OCI-LY7 (cell line): ENCODE measurements around the gene PROSER2. TPM values are rescaled to one million over a fixed set of nuclear protein-coding genes. Genes with fewer than 3 reads are reported as not detected.

Experiments
- BruUV-seq: library from RNA; stranded (reverse); fragments of 400-500 nt; replicated peaks from 2 replicates; lab custom pipeline; 2021; lab: Mats Ljungman, UMichigan
- CTCF ChIA-PET: fragments of 300-600 bp; sonication (Branson Sonifier 250); formaldehyde crosslinking; loops from one replicate; lab custom pipeline; 2022; ENCODE audit warnings: antibody characterized with exemption; ENCODE audit not compliant: unreplicated experiment; lab: Charles Lee
- POLR2A ChIA-PET: fragments of 300-600 bp; sonication (Branson Sonifier 250); formaldehyde crosslinking; loops from one replicate; lab custom pipeline; 2022; ENCODE audit warnings: antibody characterized with exemption; lab: Charles Lee
- DNase-seq: peaks from one replicate; pipeline ENCODE4 v3.0.0-alpha.2; 2015; ENCODE audit warnings: low spot score
- H2AFZ ChIP-seq: fragments of 200-600 bp; sonication (generic), shearing (Covaris generic); 2 replicates; pipeline ENCODE4 v1.6.1; 2014; ENCODE audit warnings: mild to moderate bottlenecking, antibody characterized with exemption, low read length, moderate library complexity
- H3K27ac ChIP-seq: fragments of 200-600 bp; sonication (generic); 2 replicates; pipeline ENCODE4 v1.5.1; 2014; ENCODE audit warnings: mixed run types, low read depth, mild to moderate bottlenecking, moderate library complexity, low read length, inconsistent platforms; ENCODE audit not compliant: poor library complexity, severe bottlenecking
- H3K36me3 ChIP-seq: fragments of 200-600 bp; sonication (generic); 2 replicates; pipeline ENCODE4 v1.6.1; 2014; ENCODE audit warnings: mild to moderate bottlenecking, antibody characterized with exemption, low read length, moderate library complexity, mixed read lengths; ENCODE audit not compliant: insufficient read depth
- H3K4me1 ChIP-seq: fragments of 200-600 bp; sonication (generic); 2 replicates; pipeline ENCODE4 v1.5.1; 2014; ENCODE audit warnings: mild to moderate bottlenecking, low read length; ENCODE audit not compliant: insufficient read depth, poor library complexity, severe bottlenecking
- H3K4me2 ChIP-seq: fragments of 200-600 bp; sonication (generic); 2 replicates; pipeline ENCODE4 v1.6.1; 2014; ENCODE audit warnings: mild to moderate bottlenecking, low read length
- H3K4me3 ChIP-seq: fragments of 200-600 bp; sonication (generic); 2 replicates; pipeline ENCODE4 v1.5.1; 2014; ENCODE audit warnings: mild to moderate bottlenecking, low read depth, low read length; ENCODE audit not compliant: poor library complexity, severe bottlenecking
- H3K79me2 ChIP-seq: fragments of 200-600 bp; sonication (generic); 2 replicates; pipeline ENCODE4 v1.6.1; 2016; ENCODE audit warnings: low read depth, mild to moderate bottlenecking, low read length, moderate library complexity, mixed read lengths; ENCODE audit not compliant: insufficient read depth
- H3K9me2 ChIP-seq: fragments of 200-600 bp; sonication (generic); 2 replicates; pipeline ENCODE4 v1.6.1; 2016; ENCODE audit warnings: mild to moderate bottlenecking, low read length, mixed read lengths; ENCODE audit not compliant: insufficient read depth
- H3K9me3 ChIP-seq: fragments of 200-600 bp; sonication (generic); 2 replicates; pipeline ENCODE4 v1.6.1; 2014; ENCODE audit warnings: mild to moderate bottlenecking, mixed run types, low read length, mixed read lengths
- H4K20me1 ChIP-seq: fragments of 200-600 bp; sonication (generic); 2 replicates; pipeline ENCODE4 v1.6.1; 2014; ENCODE audit warnings: mild to moderate bottlenecking, antibody characterized with exemption, low read length, moderate library complexity, mixed read lengths; ENCODE audit not compliant: insufficient read depth
- EZH2phosphoT487 ChIP-seq: fragments of 200-600 bp; sonication (generic); IDR thresholded peaks from 2 replicates; pipeline ENCODE4 v1.6.1; 2018; ENCODE audit warnings: low read depth, borderline replicate concordance, mild to moderate bottlenecking, mixed run types, antibody characterized with exemption, low read length, moderate library complexity, mixed read lengths
- intact Hi-C: fragments of 100-400 bp; cut with micrococcal nuclease; formaldehyde crosslinking; loops from one replicate; pipeline ENCODE4 v1.10.0; 2022; ENCODE audit not compliant: unreplicated experiment
- total RNA-seq, 2 experiments: library from RNA; depleted of rRNA in 1 of 2; stranded (reverse); fragments of >200 nt in 1 of 2; shearing (Covaris generic) in 1 of 2; gene quantifications; 2 replicates each; pipeline ENCODE4 v1.2.3, GENCODE V29; 2014 to 2022
- TF ChIP-seq, protein P1 (sequence below): fragments of 200-600 bp; sonication (generic); conservative IDR thresholded peaks from 2 replicates; pipeline ENCODE4 v1.5.1; 2014; ENCODE audit warnings: mild to moderate bottlenecking, antibody characterized with exemption, low read length, moderate library complexity, mixed read lengths

Gene PROSER2
- total RNA-seq, 2 experiments from 2014 or later = not detected

DNA sequence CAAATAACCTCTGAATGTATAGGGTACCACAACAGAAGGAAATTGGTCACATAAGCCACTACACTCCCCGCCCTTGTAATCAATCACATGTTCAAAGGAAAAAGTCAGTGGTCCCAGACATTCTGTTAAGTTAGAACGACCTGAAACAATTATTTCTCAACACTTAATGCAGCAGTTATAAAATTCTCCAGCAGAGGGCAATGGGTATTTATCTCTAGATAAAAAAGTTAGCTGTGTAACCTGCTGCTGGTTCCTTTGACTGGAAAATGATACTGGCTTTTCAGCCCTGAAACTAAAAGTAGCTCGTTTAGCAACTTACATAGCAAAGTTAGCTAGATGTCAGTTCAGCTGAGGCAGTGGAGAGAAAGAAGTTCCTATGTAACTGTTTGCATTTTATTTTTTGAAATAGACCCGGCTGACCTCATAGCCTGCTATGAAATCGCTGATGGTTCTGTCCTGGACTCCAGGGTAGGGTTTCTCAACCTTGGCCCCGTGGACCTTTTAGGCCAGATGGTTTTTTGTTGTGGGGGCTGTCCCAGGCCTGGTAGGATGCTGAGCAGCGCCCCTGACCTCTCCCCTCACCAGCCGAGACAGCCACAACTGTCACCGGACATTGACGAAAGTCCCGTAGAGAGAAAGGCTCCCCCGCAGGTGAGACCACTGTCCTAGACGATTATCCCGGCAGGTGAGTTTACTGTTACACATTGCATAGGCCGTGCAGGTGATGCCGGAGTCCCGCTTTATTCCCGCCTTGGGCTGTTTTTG, 40.2 kb upstream of the PROSER2 start:
- CTCF ChIA-PET = interaction anchor here (0.5 kb wide), 1 partner anchor 347 kb away, joined by 3 read pairs; no protein-coding TSS in a partner anchor
- Histone ChIP-seq H3K9me2 (no peaks in the 10 kb centered on the region), H3K79me2 (no peaks in the 10 kb centered on the region), H3K4me1 (no peaks in the 10 kb centered on the region), H3K4me3 (no peak overlapping the region), H3K27ac (no peak overlapping the region), H2AFZ (no peak overlapping the region), H4K20me1 (no peaks in the 10 kb centered on the region), H3K9me3 (no peaks in the 10 kb centered on the region), H3K36me3 (no peaks in the 10 kb centered on the region), H3K4me2 (no peak overlapping the region)
- POLR2A ChIA-PET = interaction anchor here (1.0 to 1.2 kb wide), 2 partner anchors 212 to 317 kb away, joined by 3 read pairs; no protein-coding TSS in a partner anchor
- intact Hi-C loops = loop anchor here (2.0 kb wide), 1 partner anchor 204 kb away; no protein-coding TSS in a partner anchor
- BruUV-seq = no TSS peak
- no peak for TF ChIP-seq EZH2phosphoT487
- TF ChIP-seq, protein P1, sequence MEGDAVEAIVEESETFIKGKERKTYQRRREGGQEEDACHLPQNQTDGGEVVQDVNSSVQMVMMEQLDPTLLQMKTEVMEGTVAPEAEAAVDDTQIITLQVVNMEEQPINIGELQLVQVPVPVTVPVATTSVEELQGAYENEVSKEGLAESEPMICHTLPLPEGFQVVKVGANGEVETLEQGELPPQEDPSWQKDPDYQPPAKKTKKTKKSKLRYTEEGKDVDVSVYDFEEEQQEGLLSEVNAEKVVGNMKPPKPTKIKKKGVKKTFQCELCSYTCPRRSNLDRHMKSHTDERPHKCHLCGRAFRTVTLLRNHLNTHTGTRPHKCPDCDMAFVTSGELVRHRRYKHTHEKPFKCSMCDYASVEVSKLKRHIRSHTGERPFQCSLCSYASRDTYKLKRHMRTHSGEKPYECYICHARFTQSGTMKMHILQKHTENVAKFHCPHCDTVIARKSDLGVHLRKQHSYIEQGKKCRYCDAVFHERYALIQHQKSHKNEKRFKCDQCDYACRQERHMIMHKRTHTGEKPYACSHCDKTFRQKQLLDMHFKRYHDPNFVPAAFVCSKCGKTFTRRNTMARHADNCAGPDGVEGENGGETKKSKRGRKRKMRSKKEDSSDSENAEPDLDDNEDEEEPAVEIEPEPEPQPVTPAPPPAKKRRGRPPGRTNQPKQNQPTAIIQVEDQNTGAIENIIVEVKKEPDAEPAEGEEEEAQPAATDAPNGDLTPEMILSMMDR = peak; percentile 91
- peak; percentile 75 for DNase-seq

DNA sequence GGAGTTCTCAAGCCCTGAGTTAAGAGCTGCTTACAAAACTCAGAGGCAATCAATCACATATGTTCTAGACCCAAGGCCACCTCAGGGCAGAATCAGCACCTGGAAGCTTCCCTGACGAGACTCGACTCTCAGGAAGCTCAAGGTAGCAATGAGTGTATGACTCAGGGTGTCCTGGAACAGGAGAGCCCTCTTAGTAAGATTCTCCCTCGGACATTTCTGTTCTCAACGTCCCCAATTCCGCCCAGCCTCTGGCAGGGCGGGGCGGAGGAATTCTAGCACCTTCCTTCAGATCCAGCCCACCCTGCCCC, 39.6 kb upstream of the PROSER2 start:
- ChIA-PET CTCF (interaction anchor here (0.6 kb wide), 2 partner anchors 115 to 267 kb away, joined by 5 to 6 read pairs; no protein-coding TSS in a partner anchor), POLR2A (interaction anchor here (0.7 to 1.2 kb wide), 2 partner anchors 10 to 211 kb away, joined by 3 to 10 read pairs; no protein-coding TSS in a partner anchor)
- Histone ChIP-seq H3K9me2 (no peaks in the 10 kb centered on the region), H3K4me2 (no peak overlapping the region), H3K9me3 (no peaks in the 10 kb centered on the region), H3K27ac (no peak overlapping the region), H2AFZ (no peak overlapping the region), H4K20me1 (no peaks in the 10 kb centered on the region), H3K79me2 (no peaks in the 10 kb centered on the region), H3K4me1 (no peaks in the 10 kb centered on the region), H3K36me3 (no peaks in the 10 kb centered on the region), H3K4me3 (no peak overlapping the region)
- TF ChIP-seq EZH2phosphoT487 = no peak
- TF ChIP-seq, protein P1 = no peak
- DNase-seq = no peak
- intact Hi-C loops = loop anchor here (2.0 kb wide), 1 partner anchor 203 kb away; no protein-coding TSS in a partner anchor
- no TSS peak for BruUV-seq

DNA sequence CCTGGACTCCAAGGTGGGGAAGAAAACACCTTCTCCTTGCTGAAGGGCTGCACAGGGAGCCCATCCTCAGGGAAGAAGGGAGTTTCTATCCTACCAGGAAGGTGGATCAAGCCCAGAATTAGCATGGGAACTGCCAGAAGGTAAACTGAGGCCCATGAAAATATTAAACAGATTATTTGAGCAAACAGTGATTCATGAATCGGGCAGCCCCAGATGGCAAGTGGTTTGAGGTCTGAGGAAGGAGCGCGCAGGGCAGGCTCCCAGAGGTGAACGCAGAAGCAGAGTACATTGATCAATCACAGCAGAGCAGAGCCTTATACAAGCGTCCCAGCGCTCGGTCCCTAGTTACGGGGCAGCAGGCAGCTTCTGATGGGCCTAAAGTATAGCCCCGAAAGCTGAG, 35.8 kb upstream of the PROSER2 start:
- Histone ChIP-seq H3K4me2 (no peak overlapping the region), H3K4me3 (no peak overlapping the region), H3K9me2 (no peaks in the 10 kb centered on the region), H3K9me3 (no peaks in the 10 kb centered on the region), H3K36me3 (no peaks in the 10 kb centered on the region), H2AFZ (no peak overlapping the region), H4K20me1 (no peaks in the 10 kb centered on the region), H3K79me2 (no peaks in the 10 kb centered on the region), H3K27ac (no peak overlapping the region), H3K4me1 (no peaks in the 10 kb centered on the region)
- CTCF ChIA-PET = no interaction called here
- POLR2A ChIA-PET = no interaction called here
- DNase-seq = no peak
- no TSS peak for BruUV-seq
- no peak for TF ChIP-seq EZH2phosphoT487
- TF ChIP-seq, protein P1 = no peak
- intact Hi-C loops = no loop called here
